Fibroblast of lung (primary cell): ENCODE results near the gene EDC3. TPM values are rescaled to one million over a fixed set of nuclear protein-coding genes. Genes with fewer than 3 reads are reported as not detected.

Experiments
- DNase-seq, 2 donors: peaks; one replicate each; pipeline versions ENCODE4 v3.0.0 to v3.0.0-alpha.2; 2010; ENCODE audit warnings: low read depth in 2 of 2
- H2AFZ ChIP-seq: 2 replicates; pipeline ENCODE4 v1.5.1; 2012; ENCODE audit warnings: low read length, control low read depth, inconsistent platforms
- H3K27ac ChIP-seq: 2 replicates; pipeline ENCODE4 v1.5.1; 2011; ENCODE audit warnings: low read length, control low read depth; ENCODE audit not compliant: insufficient read depth
- H3K27me3 ChIP-seq: 2 replicates; pipeline ENCODE4 v1.5.1; 2011; ENCODE audit warnings: mild to moderate bottlenecking, low read length; ENCODE audit not compliant: control insufficient read depth, insufficient read depth
- H3K36me3 ChIP-seq: 2 replicates; pipeline ENCODE4 v1.5.1; 2011; ENCODE audit warnings: low read length; ENCODE audit not compliant: control insufficient read depth, insufficient read depth
- H3K4me1 ChIP-seq: 2 replicates; pipeline ENCODE4 v1.5.1; 2011; ENCODE audit warnings: low read length; ENCODE audit not compliant: control insufficient read depth, insufficient read depth; ENCODE audit errors: extremely low read depth
- H3K4me2 ChIP-seq: 2 replicates; pipeline ENCODE4 v1.5.1; 2011; ENCODE audit warnings: low read length, control low read depth; ENCODE audit not compliant: insufficient read depth; ENCODE audit errors: extremely low read depth
- H3K4me3 ChIP-seq, 4 experiments: fragments of 200-600 bp in 1 of 4; sonication (generic) in 1 of 4; replicated peaks in 1 of 4; 2 replicates each; pipeline ENCODE4 v1.5.1; 2011 to 2016; ENCODE audit warnings: low read length in 4 of 4, low read depth in 3 of 4, mild to moderate bottlenecking in 3 of 4, control low read depth in 2 of 4, inconsistent platforms in 1 of 4, mixed read lengths in 1 of 4; ENCODE audit not compliant: insufficient read depth in 1 of 4; ENCODE audit errors: control extremely low read depth in 1 of 4
- H3K79me2 ChIP-seq: 2 replicates; pipeline ENCODE4 v1.5.1; 2012; ENCODE audit warnings: mild to moderate bottlenecking, low read length, inconsistent platforms; ENCODE audit not compliant: control insufficient read depth, insufficient read depth
- H3K9ac ChIP-seq: 2 replicates; pipeline ENCODE4 v1.5.1; 2011; ENCODE audit warnings: mild to moderate bottlenecking, low read length, control low read depth; ENCODE audit not compliant: insufficient read depth
- H3K9me3 ChIP-seq: 2 replicates; pipeline ENCODE4 v1.5.1; 2012; ENCODE audit warnings: low read depth, low read length; ENCODE audit not compliant: control insufficient read depth, insufficient read depth
- H4K20me1 ChIP-seq: 2 replicates; pipeline ENCODE4 v1.5.1; 2011; ENCODE audit warnings: low read length; ENCODE audit not compliant: control insufficient read depth, insufficient read depth; ENCODE audit errors: extremely low read depth
- EZH2 ChIP-seq: IDR thresholded peaks from 2 replicates; pipeline ENCODE4 v1.5.1; 2012; ENCODE audit warnings: low read length, control low read depth, mild to moderate bottlenecking; ENCODE audit errors: missing control alignments
- polyA plus RNA-seq, 2 donors: library from polyadenylated mRNA; depleted of rRNA in 1 of 2; stranded (reverse) in 1 of 2; unstranded in 1 of 2; fragments of >200 nt; gene quantifications; 2 replicates each; pipeline ENCODE4 v1.2.1, GENCODE V29; 2011 to 2012; ENCODE audit warnings: missing spikeins in 1 of 2
- total RNA-seq: library from RNA; depleted of rRNA; stranded (reverse); fragments of >200 nt; gene quantifications from 2 replicates; pipeline ENCODE4 v1.2.1, GENCODE V29; 2014
- TF ChIP-seq, protein P1 (sequence below), 2 donors: IDR thresholded peaks in 1 of 2; conservative IDR thresholded peaks in 1 of 2; 1 replicate in 1 of 2; 2 replicates in 1 of 2; pipeline ENCODE4 v1.5.1; 2011 to 2012; ENCODE audit warnings: low read length in 2 of 2, control low read depth in 1 of 2, inconsistent platforms in 1 of 2, low read depth in 1 of 2, mild to moderate bottlenecking in 1 of 2

The EDC3 gene
- total and polyA plus RNA-seq, 2 donors (not counting 1 experiment from before 2014, with no cell fraction given): 8.9 to 25.8 TPM

DNA sequence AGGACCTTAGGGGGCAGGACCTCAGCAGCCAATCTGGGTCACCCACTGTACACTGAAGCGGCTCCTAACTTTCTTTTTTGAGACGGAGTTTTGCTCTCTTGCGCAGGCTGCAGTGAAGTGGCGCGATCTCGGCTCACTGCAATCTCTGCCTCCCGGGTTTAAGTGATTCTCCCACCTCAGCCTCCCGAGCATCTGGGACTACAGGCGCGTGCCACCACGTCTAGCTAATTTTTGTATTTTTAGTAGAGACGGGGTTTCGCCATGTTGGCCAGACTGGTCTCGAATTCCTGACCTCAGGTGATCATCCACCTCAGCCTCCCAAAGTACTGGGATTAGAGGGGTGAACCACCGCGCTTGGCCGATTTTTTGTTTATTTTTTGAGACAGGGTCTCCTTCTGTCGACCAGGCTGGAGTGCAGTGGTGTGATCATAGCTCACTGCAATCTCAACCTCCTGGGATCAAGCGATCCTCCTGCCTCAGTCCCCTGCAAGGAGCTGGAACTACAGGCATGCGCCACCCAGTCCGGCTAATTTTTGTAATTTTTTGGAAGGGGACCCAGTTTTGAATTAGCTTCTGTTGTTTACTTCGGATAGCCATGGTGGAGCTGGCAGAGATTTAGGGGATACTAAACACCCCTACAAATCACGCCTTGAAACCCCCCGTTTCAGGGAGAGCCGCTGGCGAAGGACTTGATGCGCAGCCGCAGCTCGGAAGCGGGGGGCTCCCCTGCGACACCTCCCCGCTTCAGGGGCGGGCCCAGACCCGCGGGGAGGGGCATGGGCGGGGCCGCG is 81.7 kb downstream of the EDC3 start:
- Histone ChIP-seq H3K79me2 (peaks cover 35% of the 10 kb centered on the region), H3K27ac (no peak overlapping the region), H3K36me3 (peaks cover 4% of the 10 kb centered on the region), H3K27me3 (peaks cover 17% of the 10 kb centered on the region), H4K20me1 (peaks cover 5% of the 10 kb centered on the region), H3K4me2 (peak overlapping the region; percentile 89), H3K9me3 (no peaks in the 10 kb centered on the region), H3K4me3 (peak overlapping the region; percentile 67 to 100 (median 96)), H2AFZ (peak overlapping the region; percentile 81), H3K4me1 (peaks cover 5% of the 10 kb centered on the region), H3K9ac (peak overlapping the region; percentile 5)
- TF ChIP-seq, protein P1, sequence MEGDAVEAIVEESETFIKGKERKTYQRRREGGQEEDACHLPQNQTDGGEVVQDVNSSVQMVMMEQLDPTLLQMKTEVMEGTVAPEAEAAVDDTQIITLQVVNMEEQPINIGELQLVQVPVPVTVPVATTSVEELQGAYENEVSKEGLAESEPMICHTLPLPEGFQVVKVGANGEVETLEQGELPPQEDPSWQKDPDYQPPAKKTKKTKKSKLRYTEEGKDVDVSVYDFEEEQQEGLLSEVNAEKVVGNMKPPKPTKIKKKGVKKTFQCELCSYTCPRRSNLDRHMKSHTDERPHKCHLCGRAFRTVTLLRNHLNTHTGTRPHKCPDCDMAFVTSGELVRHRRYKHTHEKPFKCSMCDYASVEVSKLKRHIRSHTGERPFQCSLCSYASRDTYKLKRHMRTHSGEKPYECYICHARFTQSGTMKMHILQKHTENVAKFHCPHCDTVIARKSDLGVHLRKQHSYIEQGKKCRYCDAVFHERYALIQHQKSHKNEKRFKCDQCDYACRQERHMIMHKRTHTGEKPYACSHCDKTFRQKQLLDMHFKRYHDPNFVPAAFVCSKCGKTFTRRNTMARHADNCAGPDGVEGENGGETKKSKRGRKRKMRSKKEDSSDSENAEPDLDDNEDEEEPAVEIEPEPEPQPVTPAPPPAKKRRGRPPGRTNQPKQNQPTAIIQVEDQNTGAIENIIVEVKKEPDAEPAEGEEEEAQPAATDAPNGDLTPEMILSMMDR (conservative IDR thresholded peaks at IDR 0.05 in 1 of 2, IDR thresholded peaks at IDR 0.05 in 1 of 2; ENCODE audit: low read depth in 1 of 2, low read length in 2 of 2): no peak
- no peak for TF ChIP-seq EZH2
- peak in 1 of 2 donors; percentile 10 for DNase-seq

DNA sequence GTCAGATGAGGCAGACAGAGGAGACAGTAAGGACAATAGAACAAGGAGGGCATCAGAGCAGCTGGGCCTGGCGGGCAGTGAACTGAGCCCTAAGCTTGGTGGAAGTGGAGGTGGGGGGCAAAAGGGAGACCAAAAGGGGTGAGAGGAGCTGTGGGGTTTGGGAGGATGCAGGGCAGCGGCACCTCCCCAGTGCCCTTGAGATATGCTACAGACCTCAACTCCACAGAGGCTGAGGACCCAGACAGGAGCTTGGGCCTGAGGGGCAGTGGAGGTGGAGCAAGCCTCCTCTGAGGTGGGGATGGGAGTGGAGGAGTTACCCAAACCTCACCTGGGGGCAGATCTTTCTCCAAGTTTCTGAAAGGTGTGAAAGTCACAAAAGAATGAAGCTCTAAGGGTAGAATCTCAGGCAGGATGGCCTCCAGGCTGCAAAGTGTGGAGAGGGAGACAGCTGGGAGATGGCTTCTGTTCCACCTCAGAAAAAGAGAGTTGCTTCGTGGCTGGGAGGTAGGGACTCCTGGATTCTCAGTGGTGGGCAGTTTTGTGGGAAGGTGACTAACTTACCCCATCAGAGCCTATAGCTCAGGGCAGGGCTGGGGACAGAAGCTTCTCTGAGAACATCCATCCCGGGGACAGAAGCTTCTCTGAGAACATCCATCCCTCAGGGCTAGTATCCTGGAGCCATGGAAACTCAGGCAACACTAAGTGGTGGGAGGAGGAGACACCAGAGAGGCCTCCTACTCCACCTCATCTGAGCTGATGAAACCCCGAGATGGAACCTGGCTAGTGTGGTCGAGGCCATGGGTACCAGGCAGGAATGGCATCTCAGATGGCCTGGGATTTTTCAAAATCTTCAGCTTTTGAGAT is 82.5 kb downstream of the EDC3 start:
- no peak for DNase-seq
- Histone ChIP-seq H3K27ac (no peak overlapping the region), H3K9ac (no peak overlapping the region), H3K36me3 (no peaks in the 10 kb centered on the region), H3K4me1 (peaks cover 5% of the 10 kb centered on the region), H4K20me1 (peaks cover 5% of the 10 kb centered on the region), H3K27me3 (peaks cover 20% of the 10 kb centered on the region), H3K9me3 (no peaks in the 10 kb centered on the region), H3K79me2 (peaks cover 27% of the 10 kb centered on the region), H3K4me2 (no peak overlapping the region), H3K4me3 (no peak overlapping the region), H2AFZ (no peak overlapping the region)
- no peak for TF ChIP-seq EZH2
- TF ChIP-seq, protein P1 (conservative IDR thresholded peaks at IDR 0.05 in 1 of 2, IDR thresholded peaks at IDR 0.05 in 1 of 2; ENCODE audit: low read depth in 1 of 2, low read length in 2 of 2): no peak

DNA sequence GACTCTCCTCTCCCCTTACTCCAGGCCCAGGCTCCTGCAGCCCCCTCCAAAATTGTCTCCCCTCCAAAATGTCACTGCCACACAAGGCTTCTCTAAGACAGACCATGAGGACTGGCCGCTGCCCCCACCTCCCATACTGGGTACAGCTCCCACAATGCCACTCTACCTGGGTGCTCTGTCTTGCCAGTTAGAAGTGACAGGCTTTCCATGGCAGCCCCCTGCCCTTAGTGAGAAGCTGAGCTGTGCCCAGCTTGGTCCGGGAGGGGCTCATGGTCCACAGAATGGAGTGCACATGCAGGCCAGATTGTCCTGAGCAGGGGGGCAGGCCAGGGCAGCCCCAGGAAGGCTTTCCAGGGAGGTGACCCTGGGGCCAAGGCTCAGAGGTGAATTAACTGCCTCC is 83.1 kb downstream of the EDC3 start:
- Histone ChIP-seq H3K79me2 (peaks cover 21% of the 10 kb centered on the region), H3K27me3 (peaks cover 24% of the 10 kb centered on the region), H4K20me1 (peaks cover 5% of the 10 kb centered on the region), H3K4me3 (no peak overlapping the region), H3K9ac (no peak overlapping the region), H3K27ac (no peak overlapping the region), H3K4me1 (peaks cover 5% of the 10 kb centered on the region), H3K4me2 (no peak overlapping the region), H2AFZ (no peak overlapping the region), H3K36me3 (no peaks in the 10 kb centered on the region), H3K9me3 (no peaks in the 10 kb centered on the region)
- no peak for DNase-seq
- TF ChIP-seq, protein P1 (conservative IDR thresholded peaks at IDR 0.05 in 1 of 2, IDR thresholded peaks at IDR 0.05 in 1 of 2; ENCODE audit: low read depth in 1 of 2, low read length in 2 of 2): no peak
- TF ChIP-seq EZH2: no peak
